Uterus (tissue), 2 donors: ENCODE results near the gene NIN.

ENCODE experiments used
- POLR2A ChIP-seq, 2 donors: fragments of 450-650 bp; IDR thresholded peaks; one replicate each; pipeline ENCODE4 v1.6.1; 2016; ENCODE audit warnings: antibody characterized with exemption in 2 of 2, mild to moderate bottlenecking in 1 of 2, moderate library complexity in 1 of 2
- TF ChIP-seq, protein P1 (sequence below), 4 experiments: fragments of 200-600 bp in 2 of 4; fragments of 450-650 bp in 2 of 4; sonication (generic) in 2 of 4; IDR thresholded peaks; one replicate each; pipeline ENCODE4 v1.5.1; 2016 to 2019; ENCODE audit warnings: antibody characterized with exemption in 4 of 4, mild to moderate bottlenecking in 2 of 4, moderate library complexity in 1 of 4

DNA sequence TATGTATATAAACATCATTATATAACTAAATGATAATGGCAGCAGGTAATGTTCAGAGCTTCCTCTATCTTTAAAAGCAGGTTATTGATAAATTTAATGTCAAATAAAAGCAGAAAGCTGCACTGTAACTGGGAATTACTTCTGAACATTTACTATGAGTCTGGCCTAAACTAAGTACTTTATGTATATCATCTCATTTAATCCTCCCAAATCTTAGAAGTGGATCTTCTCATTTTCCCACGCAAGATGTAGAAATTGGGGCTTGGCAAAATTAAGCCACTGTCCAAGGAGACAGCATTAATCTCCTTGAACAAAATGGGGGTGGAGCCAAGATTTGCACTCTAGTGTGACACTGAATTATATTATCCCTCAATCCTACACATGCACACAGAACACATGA lies 5.7 kb downstream of the NIN start:
- no peak for TF ChIP-seq POLR2A (IDR thresholded peaks at IDR 0.05)
- TF ChIP-seq, protein P1, sequence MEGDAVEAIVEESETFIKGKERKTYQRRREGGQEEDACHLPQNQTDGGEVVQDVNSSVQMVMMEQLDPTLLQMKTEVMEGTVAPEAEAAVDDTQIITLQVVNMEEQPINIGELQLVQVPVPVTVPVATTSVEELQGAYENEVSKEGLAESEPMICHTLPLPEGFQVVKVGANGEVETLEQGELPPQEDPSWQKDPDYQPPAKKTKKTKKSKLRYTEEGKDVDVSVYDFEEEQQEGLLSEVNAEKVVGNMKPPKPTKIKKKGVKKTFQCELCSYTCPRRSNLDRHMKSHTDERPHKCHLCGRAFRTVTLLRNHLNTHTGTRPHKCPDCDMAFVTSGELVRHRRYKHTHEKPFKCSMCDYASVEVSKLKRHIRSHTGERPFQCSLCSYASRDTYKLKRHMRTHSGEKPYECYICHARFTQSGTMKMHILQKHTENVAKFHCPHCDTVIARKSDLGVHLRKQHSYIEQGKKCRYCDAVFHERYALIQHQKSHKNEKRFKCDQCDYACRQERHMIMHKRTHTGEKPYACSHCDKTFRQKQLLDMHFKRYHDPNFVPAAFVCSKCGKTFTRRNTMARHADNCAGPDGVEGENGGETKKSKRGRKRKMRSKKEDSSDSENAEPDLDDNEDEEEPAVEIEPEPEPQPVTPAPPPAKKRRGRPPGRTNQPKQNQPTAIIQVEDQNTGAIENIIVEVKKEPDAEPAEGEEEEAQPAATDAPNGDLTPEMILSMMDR (IDR thresholded peaks at IDR 0.05) = no peak
